Measurements from ENCODE around the gene CYP27A1. TPM values are rescaled to one million over a fixed set of nuclear protein-coding genes. Genes with fewer than 3 reads are reported as not detected.

CYP27A1 gene
- 0.48 TPM in 1 of 2 replicates, not detected in the other for polyA plus RNA-seq (2014; cell fraction: cytosol; rRNA removed)
- 0.30 and 0.49 TPM in 2 replicates for polyA plus RNA-seq (2014; cell fraction: nucleus; rRNA removed)

- DNase-seq (ENCODE audit: low spot score): no peak
These were observed at the start of gene CYP27A1 for GRCh38 chr2:218781691-218782527. Gene CYP27A1, plus strand, starts transcription at chr2:218782147. Its CDS starts 36 bp downstream, at chr2:218782183.

- DNase-seq (ENCODE audit: low spot score): no peak
These were observed 49.2 kb upstream of the CYP27A1 start for GRCh38 chr2:218732761-218733158.

- no peak for DNase-seq (ENCODE audit: low spot score)
These were observed 48.6 kb upstream of the CYP27A1 start for GRCh38 chr2:218733171-218734021.

GRCh38 chr2:218734190-218734975, 47.6 kb upstream of the CYP27A1 start:
- DNase-seq (ENCODE audit: low spot score): no peak

GRCh38 chr2:218736531-218736930, 45.4 kb upstream of the CYP27A1 start:
- no peak for DNase-seq (ENCODE audit: low spot score)

GRCh38 chr2:218743068-218743467, 38.9 kb upstream of the CYP27A1 start:
- no peak for DNase-seq (ENCODE audit: low spot score)

- no peak for DNase-seq (ENCODE audit: low spot score)
These were observed 37.3 kb upstream of the CYP27A1 start for GRCh38 chr2:218744615-218745014.

- DNase-seq (ENCODE audit: low spot score): no peak
These were observed 36.8 kb upstream of the CYP27A1 start for GRCh38 chr2:218745160-218745558.

- DNase-seq (ENCODE audit: low spot score): no peak
These were observed 36.1 kb upstream of the CYP27A1 start for GRCh38 chr2:218745559-218746469.

GRCh38 chr2:218746470-218746795, 35.5 kb upstream of the CYP27A1 start:
- no peak for DNase-seq (ENCODE audit: low spot score)

GRCh38 chr2:218746960-218747359, 35.0 kb upstream of the CYP27A1 start:
- no peak for DNase-seq (ENCODE audit: low spot score)

- DNase-seq (ENCODE audit: low spot score): no peak
These were observed 33.1 kb upstream of the CYP27A1 start for GRCh38 chr2:218748741-218749441.

GRCh38 chr2:218754201-218754600, 27.7 kb upstream of the CYP27A1 start:
- DNase-seq (ENCODE audit: low spot score): no peak

GRCh38 chr2:218754781-218755180, 27.2 kb upstream of the CYP27A1 start:
- DNase-seq (ENCODE audit: low spot score): no peak

GRCh38 chr2:218755198-218755566, 26.8 kb upstream of the CYP27A1 start:
- no peak for DNase-seq (ENCODE audit: low spot score)

GRCh38 chr2:218755567-218756404, 26.2 kb upstream of the CYP27A1 start:
- no peak for DNase-seq (ENCODE audit: low spot score)

- no peak for DNase-seq (ENCODE audit: low spot score)
These were observed 25.2 kb upstream of the CYP27A1 start for GRCh38 chr2:218756599-218757377.

- DNase-seq (ENCODE audit: low spot score): no peak
These were observed 20.2 kb upstream of the CYP27A1 start for GRCh38 chr2:218761795-218762194.

All from SK-N-DZ (cell line).